Neuronal stem cell (in vitro differentiated cells): Measurements from ENCODE around the gene KCNAB1.

Experiments
- DNase-seq: peaks from one replicate; pipeline ENCODE4 v3.0.0-alpha.2; 2013; ENCODE audit warnings: low spot score
- H2AFZ ChIP-seq: one replicate; pipeline ENCODE4 v1.6.1; 2013; ENCODE audit warnings: mild to moderate bottlenecking, low read length, inconsistent platforms
- H2AK5ac ChIP-seq: 2 replicates; pipeline ENCODE4 v1.6.1; 2013; ENCODE audit warnings: low read depth, mild to moderate bottlenecking, inconsistent platforms, low read length, moderate library complexity, mixed read lengths
- H2BK120ac ChIP-seq: 2 replicates; pipeline ENCODE4 v1.6.1; 2013; ENCODE audit warnings: low read depth, mild to moderate bottlenecking, inconsistent platforms, low read length, moderate library complexity, mixed read lengths
- H2BK12ac ChIP-seq: one replicate; pipeline ENCODE4 v1.6.1; 2013; ENCODE audit warnings: low read length, inconsistent platforms
- H2BK15ac ChIP-seq: 2 replicates; pipeline ENCODE4 v1.6.1; 2013; ENCODE audit warnings: mild to moderate bottlenecking, low read length, inconsistent platforms, mixed read lengths
- H2BK5ac ChIP-seq: one replicate; pipeline ENCODE4 v1.6.1; 2013; ENCODE audit warnings: inconsistent platforms, mild to moderate bottlenecking, low read length, moderate library complexity
- H3K14ac ChIP-seq: one replicate; pipeline ENCODE4 v1.6.1; 2013; ENCODE audit warnings: low read length, inconsistent platforms
- H3K18ac ChIP-seq: 2 replicates; pipeline ENCODE4 v1.6.1; 2013; ENCODE audit warnings: low read length, inconsistent platforms
- H3K23ac ChIP-seq: 2 replicates; pipeline ENCODE4 v1.6.1; 2013; ENCODE audit warnings: low read depth, mild to moderate bottlenecking, mixed read lengths, low read length, inconsistent platforms; ENCODE audit not compliant: poor library complexity
- H3K27ac ChIP-seq: replicated peaks from 3 replicates; pipeline ENCODE4 v1.5.1; 2013; ENCODE audit warnings: low read length, inconsistent platforms
- H3K27me3 ChIP-seq, 3 experiments: 2 replicates each; pipeline ENCODE4 v1.6.1; 2013; ENCODE audit warnings: low read length in 3 of 3, mild to moderate bottlenecking in 2 of 3, inconsistent platforms in 1 of 3, low read depth in 1 of 3, mixed read lengths in 1 of 3, moderate library complexity in 1 of 3; ENCODE audit not compliant: control insufficient read depth in 3 of 3, insufficient read depth in 3 of 3
- H3K36me3 ChIP-seq, 2 donors: replicated peaks in 1 of 2; 2 replicates each; pipeline ENCODE4 v1.6.1; 2013; ENCODE audit warnings: low read length in 2 of 2; ENCODE audit not compliant: control insufficient read depth in 2 of 2, insufficient read depth in 2 of 2
- H3K4ac ChIP-seq: 2 replicates; pipeline ENCODE4 v1.6.1; 2013; ENCODE audit warnings: inconsistent platforms, mild to moderate bottlenecking, low read length, moderate library complexity
- H3K4me1 ChIP-seq, 2 donors: 1 replicate in 1 of 2; 2 replicates in 1 of 2; pipeline ENCODE4 v1.6.1; 2013; ENCODE audit warnings: low read length in 2 of 2, low read depth in 1 of 2; ENCODE audit not compliant: control insufficient read depth in 2 of 2, insufficient read depth in 1 of 2
- H3K4me2 ChIP-seq: one replicate; pipeline ENCODE4 v1.6.1; 2013; ENCODE audit warnings: mild to moderate bottlenecking, low read length, inconsistent platforms; ENCODE audit not compliant: insufficient read depth, poor library complexity, severe bottlenecking
- H3K4me3 ChIP-seq, 2 donors: 2 replicates each; pipeline ENCODE4 v1.5.1; 2013; ENCODE audit warnings: low read length in 2 of 2, mild to moderate bottlenecking in 2 of 2, inconsistent platforms in 1 of 2, moderate library complexity in 1 of 2
- H3K79me1 ChIP-seq: one replicate; pipeline ENCODE4 v1.6.1; 2013; ENCODE audit warnings: low read depth, mild to moderate bottlenecking, inconsistent platforms, low read length, moderate library complexity
- H3K9ac ChIP-seq: one replicate; pipeline ENCODE4 v1.6.1; 2013; ENCODE audit warnings: mild to moderate bottlenecking, low read depth, low read length, inconsistent platforms; ENCODE audit not compliant: poor library complexity
- H3K9me3 ChIP-seq, 2 donors: replicated peaks in 1 of 2; 2 replicates each; pipeline versions ENCODE3 to v1.6.1; 2013; ENCODE audit warnings: low read length in 2 of 2, mild to moderate bottlenecking in 2 of 2, inconsistent platforms in 1 of 2, low read depth in 1 of 2, mixed read lengths in 1 of 2, moderate library complexity in 1 of 2; ENCODE audit not compliant: control insufficient read depth in 2 of 2, insufficient read depth in 1 of 2
- H4K8ac ChIP-seq: one replicate; pipeline ENCODE4 v1.6.1; 2013; ENCODE audit warnings: low read depth, mild to moderate bottlenecking, inconsistent platforms, low read length, moderate library complexity
- H4K91ac ChIP-seq: one replicate; pipeline ENCODE4 v1.6.1; 2013; ENCODE audit warnings: low read length, low read depth, mild to moderate bottlenecking, inconsistent platforms; ENCODE audit not compliant: poor library complexity
- WGBS, 2 donors: extraction: QIAGEN DNeasy Blood & Tissue Kit; methylation state at CpG; one replicate each; pipeline ENCODE4 v1.1.7; 2013; ENCODE audit warnings: missing lambda C conversion rate in 2 of 2, mixed read lengths in 1 of 2; ENCODE audit not compliant: insufficient read length in 2 of 2, insufficient replicate concordance in 1 of 2; ENCODE audit errors: extremely low coverage in 2 of 2; 5-methylcytosine and 5-hydroxymethylcytosine counted together

Gene KCNAB1

GRCh38 chr3:156107504-156107903 lies 12.9 kb upstream of the KCNAB1 start:
- Histone ChIP-seq H3K9me3 (no peaks in the 10 kb centered on the region), H3K4me1 (no peaks in the 10 kb centered on the region), H3K4ac (no peak overlapping the region), H4K91ac (no peak overlapping the region), H3K4me3 (no peak overlapping the region), H4K8ac (no peak overlapping the region), H3K27ac (no peak overlapping the region), H3K4me2 (no peak overlapping the region), H3K36me3 (no peaks in the 10 kb centered on the region), H2BK15ac (no peak overlapping the region), H3K18ac (no peak overlapping the region), H3K14ac (no peak overlapping the region), H3K79me1 (no peaks in the 10 kb centered on the region), H3K23ac (no peak overlapping the region), H3K9ac (no peak overlapping the region), H2BK5ac (no peak overlapping the region), H2AK5ac (no peak overlapping the region), H3K27me3 (no peaks in the 10 kb centered on the region), H2BK120ac (no peak overlapping the region), H2AFZ (no peak overlapping the region), H2BK12ac (no peak overlapping the region)
- DNase-seq = no peak
- no CpG with 5 or more reads among the region's 5 CpGs for WGBS, 2 donors

DNA sequence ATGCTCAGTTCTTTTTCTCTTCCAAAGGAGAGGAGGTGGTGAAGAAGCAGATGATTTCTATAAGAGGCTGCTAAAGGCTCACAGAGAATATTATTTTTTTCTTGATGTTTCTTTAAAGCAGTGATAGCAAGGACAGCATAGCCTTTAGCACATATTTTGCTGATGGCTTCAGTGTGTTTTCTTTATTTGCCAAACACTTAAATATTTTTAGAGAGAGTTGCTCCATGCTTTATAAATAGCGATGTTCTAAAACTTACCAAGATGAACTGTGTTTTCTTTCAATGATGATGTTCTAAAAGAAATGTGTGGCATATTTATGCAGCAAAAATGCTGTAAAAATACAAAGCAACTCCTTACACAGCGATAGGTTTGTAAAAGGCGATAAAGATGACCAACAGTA lies 11.8 kb upstream of the KCNAB1 start:
- Histone ChIP-seq H4K91ac (no peak overlapping the region), H3K27me3 (no peaks in the 10 kb centered on the region), H2AFZ (no peak overlapping the region), H3K4me2 (no peak overlapping the region), H3K14ac (no peak overlapping the region), H3K4me1 (no peaks in the 10 kb centered on the region), H2BK12ac (no peak overlapping the region), H3K27ac (no peak overlapping the region), H4K8ac (no peak overlapping the region), H3K4ac (no peak overlapping the region), H3K79me1 (no peaks in the 10 kb centered on the region), H3K4me3 (no peak overlapping the region), H3K23ac (no peak overlapping the region), H3K9me3 (no peaks in the 10 kb centered on the region), H3K36me3 (no peaks in the 10 kb centered on the region), H2BK15ac (no peak overlapping the region), H3K18ac (no peak overlapping the region), H2BK120ac (no peak overlapping the region), H3K9ac (no peak overlapping the region), H2AK5ac (no peak overlapping the region), H2BK5ac (no peak overlapping the region)
- WGBS, 2 donors = no CpG with 5 or more reads among the region's 3 CpGs
- no peak for DNase-seq

DNA sequence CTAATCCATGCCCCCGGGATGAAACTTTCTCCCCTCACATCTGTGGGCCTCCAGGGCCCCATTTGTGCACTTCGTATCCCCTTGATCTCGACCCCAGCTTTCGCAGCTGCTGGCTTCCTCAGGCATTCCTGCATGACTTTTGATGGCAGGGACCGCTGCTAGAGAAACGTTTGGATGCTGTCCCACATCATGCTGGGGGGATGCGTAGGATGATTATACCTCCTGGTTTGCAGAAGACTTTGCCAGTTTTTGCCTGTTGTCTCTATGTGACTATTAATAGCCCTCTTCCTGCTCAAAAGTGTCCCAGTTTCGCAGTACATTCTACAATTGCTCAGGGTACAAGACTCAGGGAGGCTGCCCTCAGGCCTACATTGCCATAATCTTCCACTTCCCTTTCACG lies 10.4 kb upstream of the KCNAB1 start:
- Histone ChIP-seq H3K79me1 (no peaks in the 10 kb centered on the region), H2AK5ac (no peak overlapping the region), H3K4me1 (no peaks in the 10 kb centered on the region), H4K91ac (no peak overlapping the region), H3K4me2 (no peak overlapping the region), H3K4me3 (no peak overlapping the region), H3K18ac (peak overlapping the region; percentile 64), H3K14ac (no peak overlapping the region), H2BK12ac (no peak overlapping the region), H3K36me3 (no peaks in the 10 kb centered on the region), H2BK120ac (no peak overlapping the region), H3K27me3 (no peaks in the 10 kb centered on the region), H3K9me3 (no peaks in the 10 kb centered on the region), H3K9ac (no peak overlapping the region), H2BK5ac (no peak overlapping the region), H3K27ac (no peak overlapping the region), H2BK15ac (no peak overlapping the region), H2AFZ (no peak overlapping the region), H3K4ac (no peak overlapping the region), H3K23ac (peak overlapping the region; percentile 12), H4K8ac (no peak overlapping the region)
- no CpG with 5 or more reads among the region's 9 CpGs for WGBS, 2 donors
- DNase-seq = no peak

- H3K4me3 ChIP-seq = no peak overlapping the region
- no CpG with 5 or more reads among the region's 3 CpGs for WGBS, 2 donors
- no peaks in the 10 kb centered on the region for H3K36me3 ChIP-seq
- H3K27me3 ChIP-seq = no peaks in the 10 kb centered on the region
- no peak overlapping the region for H2BK120ac ChIP-seq
- H2BK12ac ChIP-seq = no peak overlapping the region
- no peak overlapping the region for H4K8ac ChIP-seq
- no peak overlapping the region for H3K4me2 ChIP-seq
- no peak overlapping the region for H2AK5ac ChIP-seq
- no peaks in the 10 kb centered on the region for H3K4me1 ChIP-seq
- H3K4ac ChIP-seq = no peak overlapping the region
- H3K18ac ChIP-seq = no peak overlapping the region
- no peak overlapping the region for H3K9ac ChIP-seq
- H4K91ac ChIP-seq = no peak overlapping the region
- H3K14ac ChIP-seq = no peak overlapping the region
- no peak overlapping the region for H3K23ac ChIP-seq
- no peak overlapping the region for H2AFZ ChIP-seq
- H3K27ac ChIP-seq = no peak overlapping the region
- H2BK5ac ChIP-seq = no peak overlapping the region
- no peak for DNase-seq
- no peak overlapping the region for H2BK15ac ChIP-seq
- no peaks in the 10 kb centered on the region for H3K79me1 ChIP-seq
- no peaks in the 10 kb centered on the region for H3K9me3 ChIP-seq
Observed at GRCh38 chr3:156126467-156126866, 6.1 kb downstream of the KCNAB1 start.
